B cell (primary cell): ENCODE results near the gene VSTM2B. TPM values are rescaled to one million over a fixed set of nuclear protein-coding genes. Genes with fewer than 3 reads are reported as not detected.

ENCODE experiments used
- ATAC-seq: fragments of 200-7000 bp; cut with Tn5 transposase; one replicate; pipeline ENCODE4 v1.10.0; 2021; ENCODE audit warnings: low read depth, mild to moderate bottlenecking, moderate number of reproducible peaks, moderate library complexity
- CTCF ChIA-PET: fragments of 350-600 bp; sonication (Branson Sonifier 250); formaldehyde crosslinking; loops from one replicate; lab custom pipeline; 2021; ENCODE audit warnings: antibody characterized with exemption, inconsistent platforms; lab: Charles Lee
- POLR2A ChIA-PET: fragments of 350-600 bp; sonication (Branson Sonifier 250); formaldehyde crosslinking; loops from one replicate; lab custom pipeline; 2021; ENCODE audit warnings: antibody characterized with exemption; lab: Charles Lee
- DNase-seq: peaks from one replicate; pipeline ENCODE4 v3.0.0; 2013
- H2AFZ ChIP-seq: 2 replicates; pipeline ENCODE4 v1.6.1; 2012; ENCODE audit warnings: mild to moderate bottlenecking, low read depth, low read length; ENCODE audit not compliant: insufficient read depth, poor library complexity, severe bottlenecking
- H3K27ac ChIP-seq, 2 donors: 1 replicate in 1 of 2; 2 replicates in 1 of 2; pipeline ENCODE4 v1.5.1; 2012 to 2013; ENCODE audit warnings: low read length in 2 of 2, mild to moderate bottlenecking in 2 of 2, moderate library complexity in 1 of 2
- H3K27me3 ChIP-seq, 4 experiments: fragments of 200-600 bp in 1 of 4; sonication (generic) in 1 of 4; replicated peaks in 1 of 4; 1 replicate in 2 of 4; 2 replicates in 2 of 4; pipeline versions ENCODE4 v1.6.1 to v1.7.0; 2013 to 2016; ENCODE audit warnings: low read length in 3 of 4, mild to moderate bottlenecking in 2 of 4, mixed read lengths in 1 of 4, moderate library complexity in 1 of 4; ENCODE audit not compliant: insufficient read depth in 4 of 4, control insufficient read depth in 3 of 4; ENCODE audit errors: control extremely low read depth in 1 of 4
- H3K36me3 ChIP-seq, 2 experiments: replicated peaks in 1 of 2; 1 replicate in 1 of 2; 2 replicates in 1 of 2; pipeline versions ENCODE4 v1.6.1 to v1.7.1; 2013; ENCODE audit warnings: low read length in 1 of 2; ENCODE audit not compliant: insufficient read depth in 2 of 2, control insufficient read depth in 1 of 2; ENCODE audit errors: control extremely low read depth in 1 of 2, extremely low read depth in 1 of 2
- H3K4me1 ChIP-seq, 2 donors: fragments of 200-600 bp in 1 of 2; sonication (generic) in 1 of 2; 1 replicate in 1 of 2; 2 replicates in 1 of 2; pipeline versions ENCODE4 v1.5.1 to v1.6.1; 2013 to 2017; ENCODE audit warnings: low read length in 2 of 2; ENCODE audit not compliant: control insufficient read depth in 2 of 2, insufficient read depth in 2 of 2
- H3K4me2 ChIP-seq: replicated peaks from 2 replicates; pipeline ENCODE3; 2012; ENCODE audit warnings: mild to moderate bottlenecking, low read depth, low read length; ENCODE audit not compliant: poor library complexity, severe bottlenecking
- H3K4me3 ChIP-seq, 5 experiments: fragments of 200-600 bp in 1 of 5; sonication (generic) in 1 of 5; 1 replicate in 3 of 5; 2 replicates in 2 of 5; pipeline versions ENCODE4 v1.5.1 to v1.7.0; 2011 to 2016; ENCODE audit warnings: low read length in 4 of 5, mild to moderate bottlenecking in 4 of 5, low read depth in 2 of 5, control low read depth in 1 of 5, moderate library complexity in 1 of 5; ENCODE audit not compliant: insufficient read depth in 1 of 5; ENCODE audit errors: control extremely low read depth in 1 of 5, extremely low read depth in 1 of 5
- H3K79me2 ChIP-seq: fragments of 200-600 bp; sonication (generic); one replicate; pipeline ENCODE4 v1.6.0; 2016; ENCODE audit warnings: low read length; ENCODE audit not compliant: control insufficient read depth, insufficient read depth
- H3K9ac ChIP-seq: fragments of 200-600 bp; sonication (generic); 2 replicates; pipeline ENCODE4 v1.6.1; 2017; ENCODE audit warnings: mild to moderate bottlenecking, low read length, moderate library complexity
- H3K9me3 ChIP-seq, 3 donors: one replicate each; pipeline versions ENCODE4 v1.6.1 to v1.7.1; 2013; ENCODE audit warnings: low read length in 2 of 3; ENCODE audit not compliant: control insufficient read depth in 2 of 3, insufficient read depth in 1 of 3; ENCODE audit errors: control extremely low read depth in 1 of 3
- H4K20me1 ChIP-seq: 2 replicates; pipeline ENCODE4 v1.6.0; 2012; ENCODE audit warnings: mild to moderate bottlenecking, low read length; ENCODE audit not compliant: insufficient read depth, control insufficient read depth, poor library complexity, severe bottlenecking
- H3K27ac Mint-ChIP-seq: one replicate; pipeline ENCODE4 v1.8.0; 2021; ENCODE audit warnings: mixed read lengths
- H3K27me3 Mint-ChIP-seq: one replicate; pipeline ENCODE4 v1.8.0; 2021; ENCODE audit warnings: mixed read lengths
- H3K4me1 Mint-ChIP-seq: one replicate; pipeline ENCODE4 v1.8.0; 2021; ENCODE audit warnings: mixed read lengths
- H3K4me3 Mint-ChIP-seq: one replicate; pipeline ENCODE4 v1.8.0; 2021; ENCODE audit warnings: mixed read lengths
- H3K9me3 Mint-ChIP-seq: one replicate; pipeline ENCODE4 v1.8.0; 2022; ENCODE audit warnings: mixed read lengths; ENCODE audit not compliant: insufficient read depth
- EZH2 ChIP-seq: IDR thresholded peaks from 2 replicates; pipeline ENCODE4 v1.6.1; 2012; ENCODE audit warnings: borderline replicate concordance, low read depth, mild to moderate bottlenecking, moderate library complexity, low read length; ENCODE audit not compliant: insufficient read depth, poor library complexity, severe bottlenecking
- WGBS: methylation state at CpG from one replicate; pipeline ENCODE4 v1.1.5; 2013; ENCODE audit warnings: missing lambda C conversion rate; ENCODE audit not compliant: insufficient coverage; 5-methylcytosine and 5-hydroxymethylcytosine counted together
- intact Hi-C: fragments of 100-400 bp; cut with micrococcal nuclease; formaldehyde crosslinking; loops from one replicate; pipeline ENCODE4 v1.10.0; 2022
- polyA plus RNA-seq: library from polyadenylated mRNA; depleted of rRNA; stranded (reverse); fragments of >200 nt; gene quantifications from 2 replicates; pipeline ENCODE4 v1.2.3, GENCODE V29; 2012
- total RNA-seq, 2 donors: library from RNA; stranded (reverse); fragments of 120-200 nt in 1 of 2; gene quantifications; 1 replicate in 1 of 2; 2 replicates in 1 of 2; pipeline versions ENCODE4 v1.2.3 to v1.2.4, GENCODE V29; 2013 to 2022
- TF ChIP-seq, protein P1 (sequence below): fragments of 200-600 bp; IDR thresholded peaks from one replicate; pipeline ENCODE4 v1.8.0; 2022; ENCODE audit warnings: antibody characterized with exemption, mild to moderate bottlenecking

VSTM2B gene
- total and polyA plus RNA-seq, 2 donors (not counting 1 experiment from before 2014, with no cell fraction given), result not detected

DNA sequence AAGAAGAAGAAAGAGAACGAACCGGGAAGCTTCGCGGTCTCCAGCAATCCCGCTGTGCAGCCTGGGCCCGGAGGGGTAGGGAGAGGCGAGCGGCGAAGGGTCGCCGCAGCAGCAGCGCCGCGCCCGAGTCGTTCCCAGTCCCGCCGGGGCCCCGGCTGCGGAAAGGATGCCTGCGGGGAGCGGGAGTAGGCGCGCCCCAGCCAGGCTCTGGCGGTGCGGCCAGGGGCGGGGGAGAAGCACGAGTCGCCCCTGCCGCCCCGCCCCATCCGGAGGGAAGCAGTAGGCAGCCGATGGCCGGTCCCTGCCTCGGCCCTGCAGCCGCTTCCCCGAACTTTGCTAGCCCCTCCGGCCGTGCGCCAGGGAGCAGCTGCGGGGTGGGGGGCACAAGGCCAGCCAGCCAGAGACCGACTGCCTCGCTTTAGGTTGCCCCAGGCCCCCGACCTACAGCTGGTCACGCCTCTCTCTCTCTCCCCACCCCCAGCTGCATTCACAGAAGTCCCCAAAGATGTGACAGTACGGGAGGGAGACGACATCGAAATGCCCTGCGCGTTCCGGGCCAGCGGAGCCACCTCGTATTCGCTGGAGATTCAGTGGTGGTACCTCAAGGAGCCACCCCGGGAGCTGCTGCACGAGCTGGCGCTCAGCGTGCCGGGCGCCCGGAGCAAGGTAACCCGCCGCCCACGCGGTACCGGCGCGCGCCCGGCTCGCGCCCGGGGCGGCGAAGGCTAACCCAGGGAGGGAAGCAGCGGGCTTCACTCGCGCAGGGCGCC lies 1.1 kb downstream of the VSTM2B start:
- no peak for ATAC-seq
- Histone ChIP-seq H3K27me3 (peaks cover 0 to 59% (median 15%) of the 10 kb centered on the region in 4 experiments), H3K79me2 (no peaks in the 10 kb centered on the region), H4K20me1 (no peaks in the 10 kb centered on the region), H3K27ac (no peak overlapping the region), H3K9ac (no peak overlapping the region), H3K4me1 (peaks cover 19 to 27% of the 10 kb centered on the region in 2 donors), H3K4me3 (no peak overlapping the region), H2AFZ (no peak overlapping the region), H3K4me2 (peak overlapping the region; percentile 55), H3K9me3 (peaks cover 0 to 32% (median 0%) of the 10 kb centered on the region in 3 donors), H3K36me3 (no peaks in the 10 kb centered on the region)
- no peak for DNase-seq
- WGBS, result 2% methylated on average over 78 of the region's 79 CpGs
- POLR2A ChIA-PET, result no interaction called here
- CTCF ChIA-PET, result no interaction called here
- Mint-ChIP-seq H3K9me3 (peaks cover 4% of the 10 kb centered on the region), H3K27ac (no peak overlapping the region), H3K4me1 (peaks cover 18% of the 10 kb centered on the region), H3K27me3 (peaks cover 46% of the 10 kb centered on the region), H3K4me3 (peak overlapping the region; percentile 32)
- TF ChIP-seq, protein P1, sequence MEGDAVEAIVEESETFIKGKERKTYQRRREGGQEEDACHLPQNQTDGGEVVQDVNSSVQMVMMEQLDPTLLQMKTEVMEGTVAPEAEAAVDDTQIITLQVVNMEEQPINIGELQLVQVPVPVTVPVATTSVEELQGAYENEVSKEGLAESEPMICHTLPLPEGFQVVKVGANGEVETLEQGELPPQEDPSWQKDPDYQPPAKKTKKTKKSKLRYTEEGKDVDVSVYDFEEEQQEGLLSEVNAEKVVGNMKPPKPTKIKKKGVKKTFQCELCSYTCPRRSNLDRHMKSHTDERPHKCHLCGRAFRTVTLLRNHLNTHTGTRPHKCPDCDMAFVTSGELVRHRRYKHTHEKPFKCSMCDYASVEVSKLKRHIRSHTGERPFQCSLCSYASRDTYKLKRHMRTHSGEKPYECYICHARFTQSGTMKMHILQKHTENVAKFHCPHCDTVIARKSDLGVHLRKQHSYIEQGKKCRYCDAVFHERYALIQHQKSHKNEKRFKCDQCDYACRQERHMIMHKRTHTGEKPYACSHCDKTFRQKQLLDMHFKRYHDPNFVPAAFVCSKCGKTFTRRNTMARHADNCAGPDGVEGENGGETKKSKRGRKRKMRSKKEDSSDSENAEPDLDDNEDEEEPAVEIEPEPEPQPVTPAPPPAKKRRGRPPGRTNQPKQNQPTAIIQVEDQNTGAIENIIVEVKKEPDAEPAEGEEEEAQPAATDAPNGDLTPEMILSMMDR, result no peak
- TF ChIP-seq EZH2, result no peak
- intact Hi-C loops, result no loop called here
